DMS 273 treated with DMSO at 0.1 percent for 48 hours (cell line): ENCODE results near the gene AKT3.

Experiments
- DNase-seq: peaks from one replicate; lab custom pipeline; 2025; lab: John Stamatoyannopoulos, UW

AKT3 gene

DNA sequence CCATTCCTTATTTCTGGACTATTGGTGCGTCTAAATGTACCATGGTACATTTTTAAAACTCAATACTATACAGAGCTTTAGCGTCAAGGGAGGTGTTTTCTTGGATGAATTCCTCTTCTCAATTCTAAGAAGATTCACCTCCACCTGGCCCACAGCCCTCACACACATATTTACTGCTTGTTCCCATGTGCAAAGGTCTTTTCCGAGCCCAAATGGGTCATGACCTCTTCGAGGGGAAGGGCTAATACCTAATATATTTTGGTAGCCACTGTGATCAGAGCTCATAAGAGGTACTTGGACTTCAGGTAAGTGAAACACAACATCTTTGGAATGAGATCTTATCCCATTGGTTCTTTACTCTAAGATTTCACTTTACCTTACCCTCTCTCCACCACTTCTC lies 388.3 kb downstream of the AKT3 start:
- DNase-seq = no peak

DNA sequence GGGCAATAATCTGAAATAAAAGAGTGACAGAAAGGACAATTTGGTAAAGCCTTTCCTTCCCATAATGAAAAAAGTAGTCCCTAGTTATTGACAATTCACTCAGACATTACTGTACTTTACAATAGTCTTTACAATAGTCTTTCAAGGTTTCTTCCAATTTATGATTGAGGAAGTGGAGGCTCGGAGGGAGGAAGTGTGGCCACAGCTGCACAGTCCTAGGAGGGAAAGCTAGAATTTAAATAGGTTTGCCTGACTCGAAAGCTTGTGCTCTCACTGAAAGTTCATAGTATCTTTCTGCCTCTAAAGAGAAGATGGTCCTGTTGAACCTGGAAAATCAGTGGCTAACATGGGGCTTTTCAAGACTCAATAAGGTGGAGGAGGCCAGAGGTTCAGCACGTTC lies 391.0 kb downstream of the AKT3 start:
- no peak for DNase-seq

DNA sequence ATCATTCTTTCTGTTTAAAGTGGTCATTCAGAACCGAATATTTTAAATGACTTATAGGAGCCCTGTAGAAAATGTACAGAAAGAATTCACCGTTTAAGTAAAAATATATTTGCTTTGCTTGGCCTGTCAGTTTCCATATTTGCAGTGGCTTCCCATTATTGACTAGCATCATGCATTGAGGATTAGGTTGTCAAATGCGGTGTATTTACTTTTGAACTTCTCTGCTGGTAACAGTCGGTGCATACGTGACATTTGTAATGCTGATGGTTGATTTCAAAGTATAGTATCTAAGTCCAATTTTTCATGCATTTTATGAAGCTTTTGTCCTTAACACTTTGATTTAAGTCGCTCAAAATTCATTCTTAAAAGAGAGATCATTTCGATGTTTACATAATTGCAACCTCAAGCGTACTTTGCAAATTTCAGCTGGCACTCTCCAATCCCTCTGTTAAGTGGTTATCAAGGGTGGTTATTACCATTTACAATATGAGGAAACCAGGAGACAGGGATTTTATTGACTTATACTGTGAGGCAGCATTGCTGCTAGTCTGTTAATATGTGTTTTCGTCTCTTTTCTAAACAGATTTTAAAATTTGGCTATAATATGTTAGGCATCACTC lies 392.6 kb downstream of the AKT3 start:
- DNase-seq = no peak

DNA sequence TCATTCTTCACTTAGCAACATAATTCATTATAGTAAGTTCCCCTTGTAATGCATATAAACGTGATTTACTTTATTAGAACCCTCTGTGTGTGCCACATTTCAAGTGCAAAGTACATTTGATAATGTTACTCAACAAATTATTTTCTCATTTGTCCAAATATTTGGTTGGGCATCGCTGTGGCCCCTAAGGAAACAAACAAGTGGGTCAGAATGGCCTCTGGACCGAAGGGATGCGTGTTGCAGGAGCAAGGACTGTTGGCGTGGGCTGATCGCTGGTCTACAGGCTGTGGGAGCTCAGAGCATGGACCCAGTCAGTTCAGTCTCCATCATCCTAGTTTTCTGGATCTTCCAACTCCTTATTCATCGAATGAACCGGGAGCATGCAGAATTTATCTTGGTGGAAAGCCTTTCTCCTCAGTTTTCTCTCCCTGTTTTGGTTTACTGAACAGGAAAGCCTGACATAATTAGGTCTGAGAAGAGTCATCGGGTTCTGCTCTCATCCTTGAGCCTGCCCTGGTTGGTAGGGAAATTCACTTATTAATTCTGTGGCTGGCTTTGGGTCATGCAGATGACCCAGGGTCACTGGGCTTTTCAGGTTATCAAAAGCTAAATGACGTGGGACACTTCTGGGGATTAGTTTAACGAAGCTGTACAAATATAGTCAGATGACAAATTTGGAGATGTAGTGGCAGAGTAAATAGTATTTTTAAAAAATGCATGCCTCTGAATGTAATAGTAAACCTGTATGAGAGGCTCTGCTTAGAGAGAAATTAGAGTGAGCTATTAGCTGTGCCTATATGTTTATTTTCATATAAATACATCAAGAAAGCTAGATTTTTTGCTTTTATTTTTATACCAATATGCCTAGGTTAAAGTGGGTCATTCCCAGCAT lies 394.0 kb downstream of the AKT3 start:
- DNase-seq = no peak

DNA sequence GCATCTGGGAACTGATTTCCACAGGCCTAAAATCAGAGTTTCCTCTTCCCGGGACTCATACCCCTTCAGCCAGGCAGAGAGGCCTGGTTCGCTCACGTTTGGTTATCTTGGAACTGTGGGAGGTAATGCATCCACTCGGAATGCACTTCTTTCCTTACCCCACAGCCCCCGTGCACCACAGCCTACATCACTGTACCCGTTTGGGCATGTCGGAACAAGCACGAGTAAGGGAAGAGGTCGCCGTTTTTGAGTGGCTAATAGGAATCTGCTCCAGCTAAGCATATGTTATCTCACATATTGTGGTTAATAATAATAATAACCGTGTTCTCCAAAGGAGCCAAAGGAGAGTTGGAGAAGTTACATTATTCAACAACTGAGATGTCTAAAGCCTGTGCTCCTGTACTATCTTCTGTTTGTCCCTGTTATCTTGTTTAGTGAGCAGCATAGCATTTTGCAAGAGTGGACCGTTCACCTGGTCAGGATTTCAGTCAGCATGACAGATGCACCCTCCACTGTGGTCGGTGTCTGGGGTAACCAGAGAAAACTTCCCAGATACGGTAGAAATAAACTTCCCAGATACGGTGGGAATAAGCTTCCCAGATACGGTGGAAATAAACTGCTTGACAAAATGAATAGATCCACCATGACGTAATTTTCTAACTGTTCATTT lies 395.6 kb downstream of the AKT3 start:
- no peak for DNase-seq

DNA sequence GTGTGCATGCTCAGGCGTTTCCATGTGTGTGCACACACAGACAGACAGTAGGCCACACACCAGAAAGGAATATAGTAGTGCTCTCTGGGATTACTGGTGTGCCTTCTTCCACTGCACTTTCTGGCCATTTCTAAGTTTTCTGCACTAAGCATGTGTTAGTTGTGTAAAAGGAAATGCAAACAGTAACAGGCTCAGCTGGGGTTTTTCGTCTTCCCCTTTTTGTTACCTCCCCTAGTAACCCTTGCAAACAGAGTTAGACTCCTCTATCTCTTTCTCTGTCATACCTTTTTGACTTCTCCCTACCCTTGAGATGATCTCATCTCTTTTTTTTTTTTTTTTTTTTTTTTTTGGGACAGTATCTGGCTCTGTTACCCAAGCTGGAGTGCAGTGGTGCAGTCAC lies 398.0 kb downstream of the AKT3 start:
- DNase-seq = no peak

DNA sequence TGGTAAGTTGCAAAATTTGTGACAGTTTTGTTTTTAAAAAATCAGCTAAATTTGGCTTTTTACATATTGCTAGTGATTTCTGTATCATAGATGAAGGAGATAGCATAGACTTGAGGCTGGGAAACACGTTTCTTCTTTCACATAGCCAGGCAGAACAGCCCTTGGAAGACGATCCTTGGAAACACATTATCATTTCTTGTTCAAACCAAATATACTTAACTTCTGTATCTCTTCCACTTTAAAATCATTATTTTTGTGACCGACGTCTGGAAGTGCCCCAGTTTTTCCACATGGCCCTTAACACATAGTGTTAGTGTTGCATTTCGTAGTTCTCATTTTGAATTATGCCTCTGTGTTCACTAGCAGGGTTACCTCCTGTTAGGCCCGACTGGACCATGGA lies 400.7 kb downstream of the AKT3 start:
- DNase-seq = no peak

DNA sequence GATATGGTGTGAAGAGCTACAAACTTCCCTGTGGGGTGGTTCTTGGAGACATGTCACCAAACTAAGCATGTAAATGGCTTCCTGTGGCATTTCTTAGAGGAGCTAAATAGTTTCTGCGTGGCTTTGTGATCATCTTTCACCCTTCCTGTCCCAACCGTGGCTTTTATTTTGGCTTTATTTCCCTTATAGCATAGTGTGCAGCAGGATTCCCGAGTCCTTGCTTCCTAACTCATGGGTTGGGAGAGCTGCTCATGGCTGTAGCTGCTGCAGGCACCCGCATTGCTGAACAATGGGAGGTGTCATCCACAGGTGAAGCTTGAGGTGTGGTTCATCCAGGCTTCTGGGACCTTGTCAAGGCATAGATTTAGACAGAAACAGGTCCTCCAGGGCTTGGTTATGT lies 402.2 kb downstream of the AKT3 start:
- DNase-seq = no peak

DNA sequence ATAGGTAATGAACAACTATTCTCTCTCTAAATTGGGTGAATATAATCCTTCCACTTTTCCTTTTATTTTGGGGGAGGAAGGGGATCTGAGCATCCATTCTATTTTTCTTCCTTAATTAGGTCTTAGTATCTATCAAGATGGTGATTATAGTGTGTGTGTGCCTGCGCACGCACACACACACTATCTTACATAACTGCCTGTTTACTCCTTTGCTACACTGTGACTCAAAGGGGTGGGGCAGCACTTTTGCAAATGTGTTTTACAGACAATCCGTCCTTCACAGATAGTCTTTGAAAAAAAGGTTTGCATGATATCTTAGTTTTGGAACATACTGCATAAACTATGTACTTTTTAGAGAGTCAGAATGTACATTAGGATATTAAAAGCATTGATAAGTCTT lies 402.7 kb downstream of the AKT3 start:
- DNase-seq = no peak

DNA sequence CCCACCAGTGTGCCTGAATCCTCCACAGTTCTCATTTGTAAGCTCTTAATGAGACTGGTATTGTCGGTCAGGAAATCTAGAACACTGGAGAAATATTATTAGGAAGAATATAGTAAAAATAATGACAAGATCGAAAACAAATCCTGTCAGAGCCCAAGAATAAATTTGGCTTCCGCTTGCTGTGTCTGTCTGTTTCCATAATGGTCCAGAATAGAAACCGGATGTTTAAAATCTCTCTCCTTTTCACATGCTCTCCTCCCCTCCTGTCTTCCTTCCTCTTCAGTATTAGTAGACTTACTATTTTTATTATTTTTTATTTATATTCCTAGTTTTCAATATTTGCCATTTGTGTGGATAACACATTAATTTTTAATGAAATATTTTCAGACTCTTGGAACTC lies 406.5 kb downstream of the AKT3 start:
- DNase-seq = no peak

DNA sequence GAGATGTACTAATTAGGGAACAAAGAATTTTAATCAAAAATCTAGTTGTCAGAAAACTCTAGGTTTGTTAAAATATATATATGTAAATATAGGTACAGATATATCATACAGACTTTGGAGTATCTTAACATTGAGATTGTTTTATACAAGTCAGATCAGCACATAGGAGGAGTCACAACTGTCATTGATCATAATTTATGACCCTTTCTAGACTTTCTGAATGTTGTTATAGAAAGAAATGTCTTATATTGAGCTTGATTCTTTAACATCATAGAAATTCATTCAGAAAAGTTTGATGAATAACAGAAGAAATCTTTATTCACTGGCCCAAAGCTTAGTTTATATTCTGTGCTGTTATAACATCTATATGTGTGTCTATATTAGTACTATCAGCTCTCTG lies 408.4 kb downstream of the AKT3 start:
- DNase-seq = no peak

DNA sequence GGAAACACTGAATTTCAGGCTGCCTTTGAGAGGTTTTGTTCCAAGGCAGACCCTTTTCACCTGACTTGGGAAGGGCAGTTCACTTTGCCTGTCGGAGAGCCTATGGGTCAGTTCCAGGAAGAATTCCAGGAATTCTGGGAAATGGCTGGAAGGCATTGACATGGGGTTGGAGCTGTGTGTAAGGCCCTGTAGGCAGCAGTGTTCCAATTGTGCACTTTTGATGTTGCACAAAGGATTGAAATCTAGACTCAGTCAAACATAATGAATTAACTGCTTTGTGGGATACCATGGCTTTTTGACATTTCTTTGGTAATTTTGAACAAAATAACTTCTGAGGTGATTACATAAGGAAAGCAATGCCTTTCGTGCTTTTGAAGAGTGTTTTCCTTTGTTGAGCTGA lies 409.6 kb downstream of the AKT3 start:
- no peak for DNase-seq

DNA sequence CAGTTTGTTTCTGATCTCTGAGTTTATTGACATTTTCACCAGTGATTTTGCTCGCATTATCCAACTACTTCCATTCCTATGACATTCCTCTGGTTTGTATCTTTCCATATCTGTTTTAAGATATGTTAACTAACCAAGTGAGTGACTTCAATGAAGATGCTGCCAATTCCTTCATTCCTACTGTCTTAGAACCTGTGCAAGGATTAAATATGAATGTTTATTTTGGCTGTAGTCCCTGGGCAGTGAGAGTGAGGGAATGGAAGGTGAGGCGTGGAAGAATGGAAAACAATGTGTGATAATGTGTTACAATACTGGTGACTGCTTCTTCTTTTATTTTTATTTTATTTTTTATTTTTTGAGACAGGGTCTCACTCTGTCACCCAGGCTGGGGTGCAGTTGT lies 411.2 kb downstream of the AKT3 start:
- DNase-seq = no peak
